Stimulated activated memory B cell treated with anti-CD40 and anti-IgM and Interleukin-4, amounts not matched to agents 10 μg/mL and 1 μg/mL and 100 μg/mL, for 72 hours (primary cell): Measurements from ENCODE around the gene SCRN2.

Source experiments
- ATAC-seq: fragments of 150-1000 bp; cut with Tn5 transposase; 2 replicates; pipeline ENCODE4 v1.10.0; 2021
- H3K27ac Mint-ChIP-seq: one replicate; pipeline ENCODE4 v1.8.0; 2022; ENCODE audit warnings: mild to moderate bottlenecking, mixed read lengths
- H3K27me3 Mint-ChIP-seq: one replicate; pipeline ENCODE4 v1.8.0; 2022; ENCODE audit warnings: mixed read lengths
- H3K36me3 Mint-ChIP-seq: one replicate; pipeline ENCODE4 v1.8.0; 2022; ENCODE audit warnings: mixed read lengths
- H3K4me1 Mint-ChIP-seq: one replicate; pipeline ENCODE4 v1.8.0; 2022; ENCODE audit warnings: mixed read lengths
- H3K4me3 Mint-ChIP-seq: one replicate; pipeline ENCODE4 v1.8.0; 2022; ENCODE audit warnings: mild to moderate bottlenecking, moderate library complexity, mixed read lengths
- H3K9me3 Mint-ChIP-seq: one replicate; pipeline ENCODE4 v1.8.0; 2022; ENCODE audit warnings: mixed read lengths

The SCRN2 gene

DNA sequence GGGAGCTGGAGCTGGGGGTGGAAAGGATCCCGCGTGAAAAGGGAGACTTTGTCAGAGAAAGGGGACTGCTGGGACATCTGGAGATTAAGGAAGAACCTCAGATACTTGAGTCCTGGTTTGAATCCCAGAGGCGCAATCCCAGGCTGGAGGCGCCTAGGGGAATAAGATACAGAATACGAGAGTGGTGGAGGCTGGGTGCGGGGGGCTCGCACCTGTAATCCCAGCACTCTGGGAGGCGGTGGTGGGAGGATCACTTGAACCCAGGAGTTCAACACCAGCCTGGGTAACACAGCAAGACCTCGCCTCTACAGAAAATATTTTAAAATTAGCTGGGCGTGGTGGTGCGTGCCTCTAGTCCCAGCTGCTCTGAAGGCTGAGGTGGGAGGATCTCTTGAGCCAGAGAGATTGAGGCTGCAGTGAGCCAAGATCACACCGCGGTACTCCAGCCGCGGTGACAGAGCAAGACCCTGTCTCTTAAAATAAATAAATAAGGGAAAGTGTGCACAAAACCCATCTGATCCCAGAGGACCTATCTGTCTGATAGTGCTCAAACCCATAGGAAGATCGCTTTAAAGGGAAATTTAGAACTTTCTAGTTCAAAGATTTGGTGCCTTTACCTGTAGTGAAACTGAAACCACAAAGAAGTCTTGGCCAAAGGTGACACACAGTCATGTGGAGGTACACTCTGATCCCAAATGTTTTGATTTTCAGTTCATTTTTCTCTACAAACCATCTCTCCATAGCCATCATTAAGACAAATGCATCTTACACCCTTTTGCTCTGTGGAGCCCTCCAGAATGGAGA lies 617 bp upstream of the SCRN2 start:
- peak overlapping the region; percentile 97 for H3K4me3 Mint-ChIP-seq
- peaks cover 29% of the 10 kb centered on the region for H3K27me3 Mint-ChIP-seq
- no peak for ATAC-seq
- H3K4me1 Mint-ChIP-seq: peaks cover 36% of the 10 kb centered on the region
- H3K9me3 Mint-ChIP-seq: no peaks in the 10 kb centered on the region
- H3K27ac Mint-ChIP-seq: peak overlapping the region; percentile 91
- H3K36me3 Mint-ChIP-seq: peaks cover 17% of the 10 kb centered on the region

DNA sequence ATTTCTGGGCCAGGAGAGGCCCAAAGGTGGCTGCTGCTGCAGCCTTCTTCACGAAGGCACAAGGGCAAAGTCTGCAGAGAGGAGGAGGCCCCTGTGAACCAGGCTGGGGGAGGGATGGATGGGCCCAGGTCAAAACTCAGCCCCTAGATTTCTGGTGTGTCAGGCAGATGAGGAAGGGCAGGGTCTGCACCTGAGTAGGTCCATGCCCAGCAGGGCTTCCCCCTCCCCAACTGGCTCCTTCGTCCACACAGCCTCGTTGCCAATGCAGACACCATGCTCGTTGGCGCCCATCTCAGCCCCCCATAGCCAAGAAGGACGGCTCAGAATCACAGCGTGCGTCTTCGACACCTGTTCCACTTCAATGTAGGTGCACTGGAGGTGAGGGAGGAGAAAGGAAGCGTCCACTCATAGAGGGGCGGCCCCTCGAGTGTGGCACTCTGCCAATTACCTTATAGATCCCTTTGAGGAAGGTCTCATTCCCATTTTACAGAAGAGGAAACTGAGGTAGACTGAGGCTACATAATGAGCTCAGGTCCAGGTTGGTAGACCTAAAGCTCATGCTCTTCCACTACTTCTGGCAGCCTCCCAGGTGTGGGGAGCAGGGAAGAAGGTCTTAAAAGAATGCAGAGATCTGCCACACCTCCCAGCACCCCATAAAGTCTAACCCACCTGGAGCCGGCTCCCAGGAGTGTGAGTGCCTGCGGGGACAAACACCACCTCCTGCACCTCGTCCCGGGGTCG lies 902 bp downstream of the SCRN2 start:
- no peaks in the 10 kb centered on the region for H3K9me3 Mint-ChIP-seq
- ATAC-seq: no peak
- H3K4me1 Mint-ChIP-seq: peaks cover 33% of the 10 kb centered on the region
- H3K36me3 Mint-ChIP-seq: peaks cover 26% of the 10 kb centered on the region
- H3K4me3 Mint-ChIP-seq: peak overlapping the region; percentile 97
- peaks cover 14% of the 10 kb centered on the region for H3K27me3 Mint-ChIP-seq
- peak overlapping the region; percentile 91 for H3K27ac Mint-ChIP-seq

DNA sequence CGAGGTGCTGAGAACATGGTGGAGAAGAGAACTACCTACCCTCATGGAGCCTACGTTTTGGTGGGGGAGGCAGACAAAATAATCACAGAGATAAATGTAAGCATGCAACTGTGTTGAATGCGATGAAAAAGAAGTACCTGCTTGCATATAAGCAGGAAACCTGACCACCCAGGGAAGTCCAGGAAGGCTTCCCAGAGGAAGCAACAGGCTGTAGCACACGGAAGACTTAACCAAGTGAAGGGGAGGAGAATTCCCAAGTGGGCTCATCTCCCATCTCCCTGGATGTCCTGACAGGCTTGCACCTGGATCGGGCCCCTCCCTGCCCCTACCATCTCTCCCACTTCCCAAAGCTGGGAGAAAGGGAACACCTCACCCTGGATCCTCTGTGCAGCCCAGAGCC lies 2.0 kb downstream of the SCRN2 start:
- ATAC-seq: no peak
- Mint-ChIP-seq H3K9me3 (no peaks in the 10 kb centered on the region), H3K27me3 (peaks cover 2% of the 10 kb centered on the region), H3K27ac (no peak overlapping the region), H3K36me3 (peaks cover 26% of the 10 kb centered on the region), H3K4me1 (peaks cover 33% of the 10 kb centered on the region), H3K4me3 (no peak overlapping the region)

DNA sequence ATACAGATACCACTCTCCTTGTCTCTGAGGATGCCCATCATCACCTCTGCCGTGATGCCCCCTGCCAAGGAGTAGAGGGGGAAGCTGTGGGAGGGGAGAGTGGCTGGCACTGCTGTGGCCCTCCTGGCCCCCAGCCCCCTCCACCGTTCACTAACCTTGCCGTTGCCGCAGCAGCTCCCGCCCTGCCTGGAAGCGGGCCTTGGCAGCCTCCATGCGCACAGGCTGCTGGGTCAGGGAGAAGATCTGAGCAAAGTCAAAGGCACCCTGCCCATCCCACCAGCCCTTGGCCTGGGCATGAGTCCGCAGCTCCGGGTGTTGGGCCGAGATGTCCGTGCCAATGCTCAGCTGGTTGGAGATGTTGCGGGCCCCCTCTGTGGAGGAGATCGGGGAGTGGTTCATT lies 2.4 kb downstream of the SCRN2 start:
- peaks cover 26% of the 10 kb centered on the region for H3K36me3 Mint-ChIP-seq
- H3K27me3 Mint-ChIP-seq: no peaks in the 10 kb centered on the region
- H3K9me3 Mint-ChIP-seq: no peaks in the 10 kb centered on the region
- no peak overlapping the region for H3K27ac Mint-ChIP-seq
- H3K4me1 Mint-ChIP-seq: peaks cover 33% of the 10 kb centered on the region
- ATAC-seq: no peak
- H3K4me3 Mint-ChIP-seq: no peak overlapping the region

DNA sequence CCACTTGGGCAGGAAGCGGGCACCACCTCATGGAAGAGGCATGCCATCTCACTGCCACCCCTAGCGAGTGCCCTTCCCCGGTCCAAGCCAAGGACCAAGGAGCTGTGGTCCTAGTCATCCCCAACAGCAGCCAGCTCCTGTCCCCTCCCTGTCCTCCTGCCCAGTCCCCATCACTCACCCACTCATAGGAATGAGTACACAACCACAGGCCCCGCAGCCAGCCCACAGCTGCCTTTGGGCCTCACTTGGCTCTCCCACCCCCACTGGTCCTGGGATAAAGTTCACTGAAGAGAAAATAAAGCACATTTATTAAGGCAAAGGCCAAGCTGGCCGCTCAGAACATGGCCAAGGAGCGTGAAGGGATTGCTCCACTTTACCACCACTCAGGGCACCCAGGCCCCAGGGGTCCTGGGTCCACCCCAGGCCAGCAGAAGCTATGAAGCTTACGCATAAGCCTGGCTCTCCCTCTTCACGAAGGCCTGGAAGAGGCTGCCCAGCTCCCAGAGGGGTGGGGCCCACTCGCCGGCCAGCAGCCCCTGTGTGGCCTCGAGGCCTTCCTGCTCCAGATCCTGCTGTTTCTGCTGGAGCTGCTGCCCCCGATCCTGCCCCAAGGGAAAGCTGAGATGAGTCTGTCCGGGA lies 3.6 kb downstream of the SCRN2 start:
- peaks cover 26% of the 10 kb centered on the region for H3K4me1 Mint-ChIP-seq
- no peak overlapping the region for H3K4me3 Mint-ChIP-seq
- peaks cover 26% of the 10 kb centered on the region for H3K36me3 Mint-ChIP-seq
- no peak for ATAC-seq
- no peak overlapping the region for H3K27ac Mint-ChIP-seq
- H3K9me3 Mint-ChIP-seq: no peaks in the 10 kb centered on the region
- no peaks in the 10 kb centered on the region for H3K27me3 Mint-ChIP-seq

DNA sequence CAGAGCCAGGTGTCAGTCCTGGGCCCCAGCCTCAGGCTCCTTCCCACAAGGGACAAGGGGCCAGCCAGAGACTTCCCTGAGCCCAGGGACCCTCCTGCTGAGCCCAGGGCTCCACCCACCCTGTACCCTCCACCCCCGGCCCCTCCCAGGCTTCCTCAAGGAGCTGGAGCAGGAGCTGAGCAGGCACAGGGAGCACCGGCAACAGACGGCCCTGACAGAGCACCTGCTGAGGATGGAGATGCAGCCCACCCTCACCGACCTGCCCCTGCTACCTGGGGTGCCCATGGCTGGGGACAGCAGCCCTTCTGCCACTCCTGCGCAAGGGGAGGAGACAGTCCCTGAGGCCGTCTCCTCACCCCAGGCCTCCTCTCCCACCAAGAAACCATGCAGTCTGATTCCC lies 4.5 kb downstream of the SCRN2 start:
- Mint-ChIP-seq H3K9me3 (no peaks in the 10 kb centered on the region), H3K27ac (no peak overlapping the region), H3K4me1 (peaks cover 33% of the 10 kb centered on the region), H3K4me3 (no peak overlapping the region), H3K36me3 (peaks cover 26% of the 10 kb centered on the region), H3K27me3 (no peaks in the 10 kb centered on the region)
- no peak for ATAC-seq

DNA sequence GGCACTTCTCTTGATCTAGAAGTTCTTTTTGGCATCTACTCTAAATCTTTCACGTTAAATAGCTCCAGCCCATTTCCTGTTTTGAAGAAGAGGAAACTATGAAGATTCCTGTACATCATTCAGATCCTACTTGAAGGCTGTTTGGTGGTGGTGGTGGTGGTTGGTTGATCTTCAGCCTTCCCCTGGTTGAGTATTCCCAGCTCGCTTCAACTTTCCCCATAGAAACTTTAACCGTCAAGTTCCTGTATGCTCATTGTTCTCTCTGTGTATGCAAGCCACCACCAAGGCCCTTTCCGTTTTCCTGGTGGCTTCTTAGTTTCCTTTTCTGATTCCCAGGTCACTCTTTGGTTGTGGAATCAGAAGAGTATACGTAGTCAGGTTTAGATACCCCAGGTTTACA lies 6.3 kb downstream of the SCRN2 start:
- Mint-ChIP-seq H3K36me3 (peaks cover 26% of the 10 kb centered on the region), H3K9me3 (no peaks in the 10 kb centered on the region), H3K27me3 (no peaks in the 10 kb centered on the region), H3K4me3 (no peak overlapping the region), H3K27ac (no peak overlapping the region), H3K4me1 (peaks cover 22% of the 10 kb centered on the region)
- no peak for ATAC-seq

DNA sequence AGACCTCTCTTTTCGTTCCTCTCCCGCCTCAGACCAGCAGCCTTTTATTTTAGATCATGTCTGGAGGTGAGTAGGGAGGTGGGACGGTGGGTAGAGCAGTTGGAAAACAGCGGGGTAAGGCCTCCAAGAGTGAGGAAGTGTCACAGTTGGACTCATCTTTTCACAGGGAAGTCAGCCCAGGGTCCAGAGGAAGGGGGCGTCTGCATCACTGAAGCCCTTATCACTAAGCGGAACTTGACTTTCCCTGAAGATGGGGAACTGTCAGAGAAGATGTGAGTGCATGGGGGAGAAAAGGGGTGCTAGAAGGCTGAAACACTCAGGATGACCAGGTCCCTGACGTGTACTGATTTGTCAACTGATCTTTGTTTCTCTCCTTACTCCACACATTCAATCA lies 9.1 kb downstream of the SCRN2 start:
- Mint-ChIP-seq H3K27ac (peak overlapping the region; percentile 89), H3K4me3 (peak overlapping the region; percentile 93), H3K27me3 (no peaks in the 10 kb centered on the region), H3K4me1 (peaks cover 29% of the 10 kb centered on the region), H3K9me3 (no peaks in the 10 kb centered on the region), H3K36me3 (peaks cover 18% of the 10 kb centered on the region)
- ATAC-seq: peak; percentile 3

DNA sequence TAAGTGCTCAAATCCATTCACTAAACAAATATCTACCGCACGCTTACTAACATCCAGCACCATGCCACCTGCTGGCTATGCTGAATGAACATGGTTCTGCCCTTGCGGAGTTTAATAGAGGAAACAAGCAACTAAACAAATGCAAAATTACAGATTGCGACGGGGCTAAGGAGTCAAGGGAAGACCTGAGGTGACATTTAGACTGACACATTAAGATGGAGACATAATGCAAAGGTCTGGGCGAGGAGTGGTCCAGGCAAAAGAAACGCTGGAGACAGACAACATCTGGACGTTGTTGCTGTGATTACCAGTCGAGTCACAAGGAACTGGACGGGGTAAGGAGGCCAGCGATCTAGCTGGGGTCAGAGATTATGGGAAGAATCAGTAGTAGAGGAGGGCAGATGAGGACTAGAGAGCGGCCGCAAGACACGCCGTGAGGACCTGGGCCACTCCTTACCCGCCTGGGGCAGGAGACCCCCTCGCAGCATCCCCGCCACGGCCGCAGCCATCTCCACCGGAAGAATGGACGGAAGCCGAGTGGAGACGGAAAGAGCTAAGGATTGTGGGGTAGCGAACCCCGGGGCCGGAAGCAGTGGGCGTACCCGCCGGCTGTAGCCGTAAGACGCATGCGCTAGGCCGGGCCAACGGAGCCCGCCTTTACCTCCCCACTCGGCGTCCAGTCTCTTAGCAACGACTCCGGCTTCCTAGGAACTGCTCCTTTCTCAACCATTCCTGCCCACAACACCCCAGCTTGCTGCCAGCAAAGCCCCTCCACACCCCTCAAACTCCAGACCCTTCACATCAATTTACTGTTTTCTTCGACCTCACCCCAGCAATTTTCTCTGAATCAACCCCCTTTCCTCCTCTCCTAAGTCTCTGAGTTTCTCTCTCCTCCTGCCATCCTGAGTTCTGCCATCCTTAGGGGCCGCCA lies 9.8 kb downstream of the SCRN2 start, which contains the start of the genes LRRC46 and MRPL10:
TSS of gene LRRC46 (plus strand) at position 668 of the 931 bp plus-strand sequence. CDS start 320 bp downstream, outside the sequence.
TSS of gene MRPL10 (minus strand) at position 539 of the 931 bp plus-strand sequence. CDS start at position 509, 30 bp downstream.
- H3K4me1 Mint-ChIP-seq: peaks cover 29% of the 10 kb centered on the region
- peak within 1 kb of the TSS; percentile 93 for H3K4me3 Mint-ChIP-seq
- H3K9me3 Mint-ChIP-seq: no peaks in the 10 kb centered on the region
- peak; percentile 94 for ATAC-seq
- H3K27me3 Mint-ChIP-seq: no peaks in the 10 kb centered on the region
- peak within 1 kb of the TSS; percentile 89 for H3K27ac Mint-ChIP-seq
- peaks cover 22% of the 10 kb centered on the region for H3K36me3 Mint-ChIP-seq

DNA sequence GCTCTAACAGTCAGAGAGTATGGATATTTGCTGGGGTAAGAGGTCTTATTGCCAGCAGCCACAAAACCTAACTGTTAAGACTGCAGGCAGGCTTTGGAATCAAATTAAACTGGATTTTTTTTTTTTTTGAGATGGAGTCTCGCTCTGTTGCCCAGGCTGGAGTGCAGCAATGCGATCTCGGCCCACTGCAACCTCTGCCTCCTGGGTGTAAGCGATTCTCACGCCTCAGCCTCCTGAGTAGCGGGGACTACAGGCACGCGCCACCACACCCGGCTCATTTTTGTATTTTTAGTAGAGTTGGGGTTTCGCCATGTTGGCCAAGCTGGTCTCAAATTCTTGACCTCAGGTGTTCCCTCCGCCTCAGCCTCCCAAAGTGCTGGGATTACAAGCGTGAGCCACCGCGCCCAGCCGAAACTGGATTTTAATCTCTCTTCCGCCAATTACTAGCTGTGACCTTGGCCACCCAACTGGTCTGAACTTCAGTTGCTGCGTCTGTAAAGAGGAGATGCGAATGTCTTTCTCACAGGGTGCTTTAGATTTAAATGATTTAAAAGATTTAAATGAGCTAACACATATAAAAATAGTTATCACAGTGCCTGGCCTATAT lies 10.6 kb downstream of the SCRN2 start:
- Mint-ChIP-seq H3K27me3 (no peaks in the 10 kb centered on the region), H3K27ac (peak overlapping the region; percentile 89), H3K36me3 (peaks cover 22% of the 10 kb centered on the region), H3K4me3 (peak overlapping the region; percentile 93), H3K4me1 (peaks cover 29% of the 10 kb centered on the region), H3K9me3 (no peaks in the 10 kb centered on the region)
- no peak for ATAC-seq

DNA sequence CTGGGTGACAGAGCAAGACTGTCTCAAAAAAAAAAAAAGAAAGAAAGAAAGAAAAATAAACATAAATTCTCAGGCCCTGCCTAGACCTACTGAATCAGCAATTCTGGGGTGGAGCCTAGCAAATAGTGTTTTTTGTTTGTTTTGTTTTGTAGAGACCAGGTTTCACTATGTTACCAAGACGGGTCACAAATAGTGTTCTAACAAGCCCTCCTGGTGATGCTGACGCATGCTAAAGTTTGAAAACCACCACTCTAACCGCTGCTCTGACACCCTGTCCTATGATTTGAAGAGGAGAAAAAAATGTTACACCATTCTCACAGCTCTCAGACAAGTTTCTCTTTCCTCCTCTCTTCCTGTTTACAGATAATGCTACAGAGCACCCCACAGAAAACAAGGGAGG lies 11.2 kb downstream of the SCRN2 start:
- Mint-ChIP-seq H3K4me1 (peaks cover 29% of the 10 kb centered on the region), H3K36me3 (peaks cover 25% of the 10 kb centered on the region), H3K4me3 (peak overlapping the region; percentile 21), H3K27ac (no peak overlapping the region), H3K27me3 (no peaks in the 10 kb centered on the region), H3K9me3 (no peaks in the 10 kb centered on the region)
- ATAC-seq: no peak

DNA sequence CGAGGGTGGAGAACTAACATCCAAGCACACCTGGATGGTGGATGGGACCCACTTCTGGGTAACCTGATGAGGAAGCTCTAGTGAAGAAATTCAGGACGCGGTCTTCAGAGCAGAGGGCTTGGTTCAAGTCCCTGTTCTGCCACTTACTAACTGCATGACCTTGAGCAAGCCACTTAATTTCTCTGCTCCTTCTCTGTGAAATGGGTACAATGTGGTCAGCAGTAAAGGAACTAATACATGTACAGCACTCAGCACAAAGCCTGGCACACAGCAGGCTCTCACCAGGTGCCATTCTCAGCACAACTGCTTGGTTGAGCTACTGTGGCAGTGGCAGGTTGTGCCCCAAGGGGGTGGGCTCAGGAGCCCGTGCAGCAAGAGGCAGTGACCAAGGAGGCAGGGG lies 17.6 kb downstream of the SCRN2 start:
- Mint-ChIP-seq H3K27ac (no peak overlapping the region), H3K4me3 (no peak overlapping the region), H3K36me3 (peaks cover 38% of the 10 kb centered on the region), H3K4me1 (peaks cover 35% of the 10 kb centered on the region), H3K9me3 (no peaks in the 10 kb centered on the region), H3K27me3 (no peaks in the 10 kb centered on the region)
- no peak for ATAC-seq

DNA sequence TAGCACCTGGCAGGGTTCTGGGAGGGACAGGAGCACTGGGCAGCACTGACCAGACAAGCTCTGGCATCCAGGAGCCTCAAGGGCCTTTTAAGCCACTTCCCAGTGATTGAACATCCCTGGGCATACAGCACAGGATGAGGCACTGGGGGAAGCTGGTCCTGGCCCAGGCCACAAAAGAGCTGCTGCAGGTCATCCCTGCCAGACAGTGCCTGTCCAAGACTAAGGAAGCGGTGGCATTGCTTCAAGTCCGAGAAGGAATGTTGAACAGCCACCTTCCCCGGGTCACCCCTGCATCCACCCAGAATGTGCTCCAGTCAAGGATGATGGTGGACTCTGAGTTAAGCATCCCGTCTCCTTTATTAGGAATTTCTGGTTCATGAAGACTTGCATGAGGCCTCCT lies 18.3 kb downstream of the SCRN2 start:
- no peak for ATAC-seq
- no peaks in the 10 kb centered on the region for H3K27me3 Mint-ChIP-seq
- H3K4me3 Mint-ChIP-seq: no peak overlapping the region
- no peaks in the 10 kb centered on the region for H3K9me3 Mint-ChIP-seq
- peaks cover 33% of the 10 kb centered on the region for H3K36me3 Mint-ChIP-seq
- H3K4me1 Mint-ChIP-seq: peaks cover 29% of the 10 kb centered on the region
- H3K27ac Mint-ChIP-seq: peak overlapping the region; percentile 92
